PFSK-1 (cell line): ENCODE results near the gene HNRNPLL.

Source experiments
- POLR2AphosphoS5 ChIP-seq: IDR thresholded peaks from 2 replicates; pipeline ENCODE4 v1.6.1; 2012; ENCODE audit warnings: low read depth, mild to moderate bottlenecking, control low read depth, low read length, moderate library complexity
- REST ChIP-seq, 2 experiments: IDR thresholded peaks; 2 replicates each; pipeline versions ENCODE4 v1.6.1 to v1.8.0; 2011 to 2012; ENCODE audit warnings: low read depth in 2 of 2, low read length in 2 of 2, control low read depth in 1 of 2, inconsistent platforms in 1 of 2, mild to moderate bottlenecking in 1 of 2, moderate library complexity in 1 of 2; ENCODE audit not compliant: insufficient read depth in 1 of 2
- SIN3A ChIP-seq: IDR thresholded peaks from 2 replicates; pipeline ENCODE4 v1.6.1; 2012; ENCODE audit warnings: mild to moderate bottlenecking, low read length, moderate library complexity, borderline replicate concordance; ENCODE audit not compliant: insufficient read depth
- TAF1 ChIP-seq: IDR thresholded peaks from 2 replicates; pipeline ENCODE4 v1.6.1; 2012; ENCODE audit warnings: low read length, control low read depth, borderline replicate concordance; ENCODE audit not compliant: insufficient read depth

GRCh38 chr2:38597115-38597514 is 5.6 kb downstream of the HNRNPLL start:
- TF ChIP-seq REST (IDR thresholded peaks at IDR 0.05; ENCODE audit: insufficient read depth in 1 of 2, low read depth in 2 of 2, low read length in 2 of 2) (no peak), SIN3A (no peak), POLR2AphosphoS5 (no peak), TAF1 (no peak)
